Transverse colon (tissue), 4 donors: ENCODE results near the gene ZNF407.

Experiments
- CTCF ChIP-seq, 5 experiments: fragments of 200-600 bp in 3 of 5; fragments of 450-650 bp in 2 of 5; sonication (generic) in 3 of 5; IDR thresholded peaks; 1 replicate in 2 of 5; 2 replicates in 3 of 5; pipeline ENCODE4 v1.5.1; 2016 to 2017; ENCODE audit warnings: antibody characterized with exemption in 5 of 5, inconsistent platforms in 3 of 5, mild to moderate bottlenecking in 2 of 5, moderate library complexity in 1 of 5
- EP300 ChIP-seq: sonication (generic); formaldehyde crosslinking; IDR thresholded peaks from one replicate; pipeline ENCODE4 v1.6.1; 2017; ENCODE audit warnings: antibody characterized with exemption, low read depth
- POLR2A ChIP-seq: fragments of 450-650 bp; IDR thresholded peaks from one replicate; pipeline ENCODE4 v1.6.1; 2016; ENCODE audit warnings: antibody characterized with exemption, mild to moderate bottlenecking, moderate library complexity
- POLR2AphosphoS5 ChIP-seq, 3 donors: sonication (generic); formaldehyde crosslinking; IDR thresholded peaks; one replicate each; pipeline ENCODE4 v1.6.1; 2016; ENCODE audit warnings: antibody characterized with exemption in 3 of 3

- no peak for TF ChIP-seq EP300
- TF ChIP-seq CTCF (IDR thresholded peaks at IDR 0.05): no peak
- TF ChIP-seq POLR2A: no peak
- TF ChIP-seq POLR2AphosphoS5 (IDR thresholded peaks at IDR 0.05): no peak
These were observed 209.2 kb downstream of the ZNF407 start for GRCh38 chr18:74806700-74807416.
